Neural progenitor cell (in vitro differentiated cells): Measurements from ENCODE around the gene ERBB4.

ENCODE experiments used
- EZH2 ChIP-seq: fragments of 200-600 bp; sonication (generic); IDR thresholded peaks from 2 replicates; pipeline ENCODE4 v1.6.1; 2017; ENCODE audit warnings: antibody characterized with exemption, mild to moderate bottlenecking, moderate library complexity
- EZH2phosphoT487 ChIP-seq: fragments of 200-600 bp; sonication (generic); IDR thresholded peaks from 2 replicates; pipeline ENCODE4 v1.6.1; 2017; ENCODE audit warnings: antibody characterized with exemption
- TF ChIP-seq, protein P1 (sequence below): fragments of 200-600 bp; sonication (generic); IDR thresholded peaks from 2 replicates; pipeline ENCODE4 v1.5.1; 2017; ENCODE audit warnings: antibody characterized with exemption, mild to moderate bottlenecking

DNA sequence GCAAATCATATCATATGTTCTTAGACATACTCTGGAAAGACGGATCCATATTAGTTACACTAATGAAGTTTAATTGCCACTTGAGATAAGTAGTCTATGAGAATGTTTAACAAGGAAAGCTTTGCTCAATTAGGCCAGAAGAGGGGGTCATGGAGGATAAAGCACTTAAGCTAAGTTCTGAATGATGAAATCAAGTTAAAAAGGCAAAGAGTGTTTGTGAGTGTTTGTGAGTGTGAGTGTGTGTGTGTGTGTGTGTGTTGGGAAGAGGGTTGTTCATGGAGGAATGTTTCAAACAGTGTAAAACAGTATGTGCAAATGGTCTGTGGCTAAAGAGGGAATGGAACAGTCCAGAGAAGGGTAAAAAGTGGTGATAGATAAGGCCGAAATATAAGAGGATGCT, 360.9 kb downstream of the ERBB4 start:
- TF ChIP-seq, protein P1, sequence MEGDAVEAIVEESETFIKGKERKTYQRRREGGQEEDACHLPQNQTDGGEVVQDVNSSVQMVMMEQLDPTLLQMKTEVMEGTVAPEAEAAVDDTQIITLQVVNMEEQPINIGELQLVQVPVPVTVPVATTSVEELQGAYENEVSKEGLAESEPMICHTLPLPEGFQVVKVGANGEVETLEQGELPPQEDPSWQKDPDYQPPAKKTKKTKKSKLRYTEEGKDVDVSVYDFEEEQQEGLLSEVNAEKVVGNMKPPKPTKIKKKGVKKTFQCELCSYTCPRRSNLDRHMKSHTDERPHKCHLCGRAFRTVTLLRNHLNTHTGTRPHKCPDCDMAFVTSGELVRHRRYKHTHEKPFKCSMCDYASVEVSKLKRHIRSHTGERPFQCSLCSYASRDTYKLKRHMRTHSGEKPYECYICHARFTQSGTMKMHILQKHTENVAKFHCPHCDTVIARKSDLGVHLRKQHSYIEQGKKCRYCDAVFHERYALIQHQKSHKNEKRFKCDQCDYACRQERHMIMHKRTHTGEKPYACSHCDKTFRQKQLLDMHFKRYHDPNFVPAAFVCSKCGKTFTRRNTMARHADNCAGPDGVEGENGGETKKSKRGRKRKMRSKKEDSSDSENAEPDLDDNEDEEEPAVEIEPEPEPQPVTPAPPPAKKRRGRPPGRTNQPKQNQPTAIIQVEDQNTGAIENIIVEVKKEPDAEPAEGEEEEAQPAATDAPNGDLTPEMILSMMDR: peak; percentile 48
- no peak for TF ChIP-seq EZH2
- TF ChIP-seq EZH2phosphoT487: no peak
